H1 (cell line): ENCODE measurements around the gene NME1.

ENCODE experiments used
- HDAC6 ChIP-seq: IDR thresholded peaks from one replicate; pipeline ENCODE4 v1.7.1; 2012; ENCODE audit warnings: low read depth, mild to moderate bottlenecking, inconsistent platforms, low read length, moderate library complexity
- POLR2AphosphoS5 ChIP-seq: IDR thresholded peaks from 2 replicates; pipeline ENCODE4 v1.6.1; 2011; ENCODE audit warnings: low read depth, low read length
- YY1 ChIP-seq: IDR thresholded peaks from 2 replicates; pipeline ENCODE4 v1.6.1; 2011; ENCODE audit warnings: low read depth, mild to moderate bottlenecking, low read length
- ZNF274 ChIP-seq: IDR thresholded peaks from 2 replicates; pipeline ENCODE4 v1.7.0; 2012; ENCODE audit warnings: low read length, borderline replicate concordance; ENCODE audit errors: extremely low read depth
- TF ChIP-seq, protein P1 (sequence below), 3 experiments: IDR thresholded peaks; 1 replicate in 2 of 3; 2 replicates in 1 of 3; pipeline versions ENCODE4 v1.5.1 to v1.6.1; 2011; ENCODE audit warnings: low read length in 3 of 3, mild to moderate bottlenecking in 3 of 3, inconsistent platforms in 2 of 3, low read depth in 1 of 3, moderate library complexity in 1 of 3; ENCODE audit not compliant: insufficient read depth in 1 of 3; ENCODE audit errors: control extremely low read depth in 1 of 3

DNA sequence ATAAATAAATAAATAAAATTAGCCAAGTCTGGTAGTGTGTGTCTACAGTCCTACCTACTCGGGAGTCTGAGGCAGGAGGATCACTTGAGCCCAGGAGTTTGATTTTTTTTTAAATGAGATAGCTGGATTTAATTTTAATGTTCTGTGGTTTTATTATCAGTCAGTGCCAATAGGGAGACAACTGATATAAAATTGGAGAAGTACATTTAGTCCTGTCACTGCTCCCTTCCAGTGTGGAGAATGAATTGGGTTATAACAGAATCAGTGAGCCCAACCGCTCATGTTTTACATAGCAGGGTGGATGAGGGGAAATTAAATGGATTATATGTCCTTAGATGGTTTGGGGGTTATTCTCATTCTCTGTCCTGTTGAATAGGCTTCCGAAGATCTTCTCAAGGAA, 6.2 kb downstream of the NME1 start:
- no peak for TF ChIP-seq HDAC6
- TF ChIP-seq, protein P1, sequence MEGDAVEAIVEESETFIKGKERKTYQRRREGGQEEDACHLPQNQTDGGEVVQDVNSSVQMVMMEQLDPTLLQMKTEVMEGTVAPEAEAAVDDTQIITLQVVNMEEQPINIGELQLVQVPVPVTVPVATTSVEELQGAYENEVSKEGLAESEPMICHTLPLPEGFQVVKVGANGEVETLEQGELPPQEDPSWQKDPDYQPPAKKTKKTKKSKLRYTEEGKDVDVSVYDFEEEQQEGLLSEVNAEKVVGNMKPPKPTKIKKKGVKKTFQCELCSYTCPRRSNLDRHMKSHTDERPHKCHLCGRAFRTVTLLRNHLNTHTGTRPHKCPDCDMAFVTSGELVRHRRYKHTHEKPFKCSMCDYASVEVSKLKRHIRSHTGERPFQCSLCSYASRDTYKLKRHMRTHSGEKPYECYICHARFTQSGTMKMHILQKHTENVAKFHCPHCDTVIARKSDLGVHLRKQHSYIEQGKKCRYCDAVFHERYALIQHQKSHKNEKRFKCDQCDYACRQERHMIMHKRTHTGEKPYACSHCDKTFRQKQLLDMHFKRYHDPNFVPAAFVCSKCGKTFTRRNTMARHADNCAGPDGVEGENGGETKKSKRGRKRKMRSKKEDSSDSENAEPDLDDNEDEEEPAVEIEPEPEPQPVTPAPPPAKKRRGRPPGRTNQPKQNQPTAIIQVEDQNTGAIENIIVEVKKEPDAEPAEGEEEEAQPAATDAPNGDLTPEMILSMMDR (IDR thresholded peaks at IDR 0.05; ENCODE audit: control extremely low read depth in 1 of 3, insufficient read depth in 1 of 3, low read depth in 1 of 3, low read length in 3 of 3): no peak
- no peak for TF ChIP-seq ZNF274
- TF ChIP-seq POLR2AphosphoS5: no peak
- TF ChIP-seq YY1: no peak
